ENCODE measurements around the gene CADPS2. TPM values are rescaled to one million over a fixed set of nuclear protein-coding genes. Genes with fewer than 3 reads are reported as not detected.

Gene CADPS2
- total RNA-seq, 1 donor from 2014 or later = 12.5 TPM

- H3K27me3 ChIP-seq (ENCODE audit: control insufficient read depth in 3 of 3, insufficient read depth in 3 of 3, low read length in 3 of 3) = no peaks in the 10 kb centered on the region
- H3K36me3 ChIP-seq (ENCODE audit: control insufficient read depth in 3 of 3, insufficient read depth in 3 of 3, low read length in 3 of 3) = no peaks in the 10 kb centered on the region
- no peaks in the 10 kb centered on the region for H3K9me3 ChIP-seq (ENCODE audit: control insufficient read depth in 3 of 3, low read length in 3 of 3)
- H3K4me3 ChIP-seq (ENCODE audit: low read length in 3 of 3) = no peak overlapping the region
- H3K9ac ChIP-seq (ENCODE audit: low read depth in 1 of 3, low read length in 3 of 3) = no peak overlapping the region
- no peak overlapping the region for H3K27ac ChIP-seq (ENCODE audit: low read depth, low read length)
- no peaks in the 10 kb centered on the region for H3K4me1 ChIP-seq (ENCODE audit: control insufficient read depth in 3 of 3, insufficient read depth in 3 of 3, low read length in 3 of 3)
These were observed 484.0 kb downstream of the CADPS2 start for GRCh38 chr7:122402235-122402634.

- Histone ChIP-seq H3K27me3 (ENCODE audit: control insufficient read depth in 3 of 3, insufficient read depth in 3 of 3, low read length in 3 of 3) (no peaks in the 10 kb centered on the region), H3K36me3 (ENCODE audit: control insufficient read depth in 3 of 3, insufficient read depth in 3 of 3, low read length in 3 of 3) (no peaks in the 10 kb centered on the region), H3K9me3 (ENCODE audit: control insufficient read depth in 3 of 3, low read length in 3 of 3) (no peaks in the 10 kb centered on the region), H3K4me1 (ENCODE audit: control insufficient read depth in 3 of 3, insufficient read depth in 3 of 3, low read length in 3 of 3) (no peaks in the 10 kb centered on the region), H3K27ac (ENCODE audit: low read depth, low read length) (no peak overlapping the region), H3K9ac (ENCODE audit: low read depth in 1 of 3, low read length in 3 of 3) (no peak overlapping the region), H3K4me3 (ENCODE audit: low read length in 3 of 3) (no peak overlapping the region)
These were observed 488.9 kb downstream of the CADPS2 start for GRCh38 chr7:122397381-122397780.

GRCh38 chr7:122394512-122394911, 491.7 kb downstream of the CADPS2 start:
- H3K9ac ChIP-seq (ENCODE audit: low read depth in 1 of 3, low read length in 3 of 3) = no peak overlapping the region
- no peaks in the 10 kb centered on the region for H3K36me3 ChIP-seq (ENCODE audit: control insufficient read depth in 3 of 3, insufficient read depth in 3 of 3, low read length in 3 of 3)
- H3K27ac ChIP-seq (ENCODE audit: low read depth, low read length) = no peak overlapping the region
- H3K9me3 ChIP-seq (ENCODE audit: control insufficient read depth in 3 of 3, low read length in 3 of 3) = no peaks in the 10 kb centered on the region
- no peaks in the 10 kb centered on the region for H3K27me3 ChIP-seq (ENCODE audit: control insufficient read depth in 3 of 3, insufficient read depth in 3 of 3, low read length in 3 of 3)
- no peaks in the 10 kb centered on the region for H3K4me1 ChIP-seq (ENCODE audit: control insufficient read depth in 3 of 3, insufficient read depth in 3 of 3, low read length in 3 of 3)
- no peak overlapping the region for H3K4me3 ChIP-seq (ENCODE audit: low read length in 3 of 3)

GRCh38 chr7:122384528-122384927, 501.7 kb downstream of the CADPS2 start:
- H3K27me3 ChIP-seq (ENCODE audit: control insufficient read depth in 3 of 3, insufficient read depth in 3 of 3, low read length in 3 of 3) = no peaks in the 10 kb centered on the region
- no peaks in the 10 kb centered on the region for H3K4me1 ChIP-seq (ENCODE audit: control insufficient read depth in 3 of 3, insufficient read depth in 3 of 3, low read length in 3 of 3)
- no peaks in the 10 kb centered on the region for H3K36me3 ChIP-seq (ENCODE audit: control insufficient read depth in 3 of 3, insufficient read depth in 3 of 3, low read length in 3 of 3)
- H3K9ac ChIP-seq (ENCODE audit: low read depth in 1 of 3, low read length in 3 of 3) = no peak overlapping the region
- H3K9me3 ChIP-seq (ENCODE audit: control insufficient read depth in 3 of 3, low read length in 3 of 3) = no peaks in the 10 kb centered on the region
- H3K4me3 ChIP-seq (ENCODE audit: low read length in 3 of 3) = no peak overlapping the region
- no peak overlapping the region for H3K27ac ChIP-seq (ENCODE audit: low read depth, low read length)

- Histone ChIP-seq H3K27ac (ENCODE audit: low read depth, low read length) (no peak overlapping the region), H3K4me3 (ENCODE audit: low read length in 3 of 3) (no peak overlapping the region), H3K9me3 (ENCODE audit: control insufficient read depth in 3 of 3, low read length in 3 of 3) (no peaks in the 10 kb centered on the region), H3K4me1 (ENCODE audit: control insufficient read depth in 3 of 3, insufficient read depth in 3 of 3, low read length in 3 of 3) (no peaks in the 10 kb centered on the region), H3K9ac (ENCODE audit: low read depth in 1 of 3, low read length in 3 of 3) (no peak overlapping the region), H3K27me3 (ENCODE audit: control insufficient read depth in 3 of 3, insufficient read depth in 3 of 3, low read length in 3 of 3) (no peaks in the 10 kb centered on the region), H3K36me3 (ENCODE audit: control insufficient read depth in 3 of 3, insufficient read depth in 3 of 3, low read length in 3 of 3) (no peaks in the 10 kb centered on the region)
These were observed 502.3 kb downstream of the CADPS2 start for GRCh38 chr7:122383934-122384333.

- H3K9me3 ChIP-seq (ENCODE audit: control insufficient read depth in 3 of 3, low read length in 3 of 3) = no peaks in the 10 kb centered on the region
- no peak overlapping the region for H3K4me3 ChIP-seq (ENCODE audit: low read length in 3 of 3)
- no peaks in the 10 kb centered on the region for H3K27me3 ChIP-seq (ENCODE audit: control insufficient read depth in 3 of 3, insufficient read depth in 3 of 3, low read length in 3 of 3)
- no peaks in the 10 kb centered on the region for H3K4me1 ChIP-seq (ENCODE audit: control insufficient read depth in 3 of 3, insufficient read depth in 3 of 3, low read length in 3 of 3)
- H3K27ac ChIP-seq (ENCODE audit: low read depth, low read length) = no peak overlapping the region
- no peak overlapping the region for H3K9ac ChIP-seq (ENCODE audit: low read depth in 1 of 3, low read length in 3 of 3)
- no peaks in the 10 kb centered on the region for H3K36me3 ChIP-seq (ENCODE audit: control insufficient read depth in 3 of 3, insufficient read depth in 3 of 3, low read length in 3 of 3)
These were observed 505.3 kb downstream of the CADPS2 start for GRCh38 chr7:122380992-122381391.

- H3K9ac ChIP-seq (ENCODE audit: low read depth in 1 of 3, low read length in 3 of 3) = no peak overlapping the region
These were observed 506.8 kb downstream of the CADPS2 start for GRCh38 chr7:122379491-122379890.

GRCh38 chr7:122369756-122370155, 516.5 kb downstream of the CADPS2 start:
- H3K36me3 ChIP-seq (ENCODE audit: control insufficient read depth in 3 of 3, insufficient read depth in 3 of 3, low read length in 3 of 3) = no peaks in the 10 kb centered on the region
- H3K9ac ChIP-seq (ENCODE audit: low read depth in 1 of 3, low read length in 3 of 3) = no peak overlapping the region
- H3K4me3 ChIP-seq (ENCODE audit: low read length in 3 of 3) = no peak overlapping the region
- H3K4me1 ChIP-seq (ENCODE audit: control insufficient read depth in 3 of 3, insufficient read depth in 3 of 3, low read length in 3 of 3) = no peaks in the 10 kb centered on the region
- no peaks in the 10 kb centered on the region for H3K27me3 ChIP-seq (ENCODE audit: control insufficient read depth in 3 of 3, insufficient read depth in 3 of 3, low read length in 3 of 3)
- no peak overlapping the region for H3K27ac ChIP-seq (ENCODE audit: low read depth, low read length)
- no peaks in the 10 kb centered on the region for H3K9me3 ChIP-seq (ENCODE audit: control insufficient read depth in 3 of 3, low read length in 3 of 3)

More at GRCh38 chr7:122379491-122379890, 506.8 kb downstream of the CADPS2 start:
- Histone ChIP-seq H3K27ac (ENCODE audit: low read depth, low read length) (no peak overlapping the region), H3K36me3 (ENCODE audit: control insufficient read depth in 3 of 3, insufficient read depth in 3 of 3, low read length in 3 of 3) (no peaks in the 10 kb centered on the region), H3K4me3 (ENCODE audit: low read length in 3 of 3) (no peak overlapping the region), H3K27me3 (ENCODE audit: control insufficient read depth in 3 of 3, insufficient read depth in 3 of 3, low read length in 3 of 3) (no peaks in the 10 kb centered on the region), H3K9me3 (ENCODE audit: control insufficient read depth in 3 of 3, low read length in 3 of 3) (no peaks in the 10 kb centered on the region), H3K4me1 (ENCODE audit: control insufficient read depth in 3 of 3, insufficient read depth in 3 of 3, low read length in 3 of 3) (no peaks in the 10 kb centered on the region)

- no peaks in the 10 kb centered on the region for H3K36me3 ChIP-seq (ENCODE audit: control insufficient read depth in 3 of 3, insufficient read depth in 3 of 3, low read length in 3 of 3)
- H3K9me3 ChIP-seq (ENCODE audit: control insufficient read depth in 3 of 3, low read length in 3 of 3) = no peaks in the 10 kb centered on the region
- no peak overlapping the region for H3K9ac ChIP-seq (ENCODE audit: low read depth in 1 of 3, low read length in 3 of 3)
- H3K4me3 ChIP-seq (ENCODE audit: low read length in 3 of 3) = no peak overlapping the region
- H3K27me3 ChIP-seq (ENCODE audit: control insufficient read depth in 3 of 3, insufficient read depth in 3 of 3, low read length in 3 of 3) = no peaks in the 10 kb centered on the region
- no peak overlapping the region for H3K27ac ChIP-seq (ENCODE audit: low read depth, low read length)
- no peaks in the 10 kb centered on the region for H3K4me1 ChIP-seq (ENCODE audit: control insufficient read depth in 3 of 3, insufficient read depth in 3 of 3, low read length in 3 of 3)
These were observed 521.4 kb downstream of the CADPS2 start for GRCh38 chr7:122364761-122365280.

GRCh38 chr7:122363144-122363543, 523.1 kb downstream of the CADPS2 start:
- no peaks in the 10 kb centered on the region for H3K9me3 ChIP-seq (ENCODE audit: control insufficient read depth in 3 of 3, low read length in 3 of 3)
- H3K4me1 ChIP-seq (ENCODE audit: control insufficient read depth in 3 of 3, insufficient read depth in 3 of 3, low read length in 3 of 3) = no peaks in the 10 kb centered on the region
- no peak overlapping the region for H3K9ac ChIP-seq (ENCODE audit: low read depth in 1 of 3, low read length in 3 of 3)
- H3K36me3 ChIP-seq (ENCODE audit: control insufficient read depth in 3 of 3, insufficient read depth in 3 of 3, low read length in 3 of 3) = no peaks in the 10 kb centered on the region
- no peak overlapping the region for H3K27ac ChIP-seq (ENCODE audit: low read depth, low read length)
- no peaks in the 10 kb centered on the region for H3K27me3 ChIP-seq (ENCODE audit: control insufficient read depth in 3 of 3, insufficient read depth in 3 of 3, low read length in 3 of 3)
- no peak overlapping the region for H3K4me3 ChIP-seq (ENCODE audit: low read length in 3 of 3)

- Histone ChIP-seq H3K27ac (ENCODE audit: low read depth, low read length) (no peak overlapping the region), H3K4me3 (ENCODE audit: low read length in 3 of 3) (no peak overlapping the region), H3K4me1 (ENCODE audit: control insufficient read depth in 3 of 3, insufficient read depth in 3 of 3, low read length in 3 of 3) (no peaks in the 10 kb centered on the region), H3K27me3 (ENCODE audit: control insufficient read depth in 3 of 3, insufficient read depth in 3 of 3, low read length in 3 of 3) (no peaks in the 10 kb centered on the region), H3K9ac (ENCODE audit: low read depth in 1 of 3, low read length in 3 of 3) (no peak overlapping the region), H3K9me3 (ENCODE audit: control insufficient read depth in 3 of 3, low read length in 3 of 3) (no peaks in the 10 kb centered on the region), H3K36me3 (ENCODE audit: control insufficient read depth in 3 of 3, insufficient read depth in 3 of 3, low read length in 3 of 3) (no peaks in the 10 kb centered on the region)
These were observed 523.8 kb downstream of the CADPS2 start for GRCh38 chr7:122362473-122362872.

Data from skeletal muscle tissue (tissue), 4 donors.